Gastroesophageal sphincter (tissue), 4 donors: Measurements from ENCODE around the gene DAP. TPM values are rescaled to one million over a fixed set of nuclear protein-coding genes. Genes with fewer than 3 reads are reported as not detected.

Experiments used
- ATAC-seq: fragments of 150-250 bp; one replicate; pipeline ENCODE4 v1.9.1; 2016; ENCODE audit warnings: mild to moderate bottlenecking, moderate library complexity
- H3K27ac ChIP-seq, 4 donors: fragments of 200-600 bp; sonication (generic) in 3 of 4; 1 replicate in 3 of 4; 2 replicates in 1 of 4; pipeline ENCODE4 v1.5.1; 2016 to 2019
- H3K27me3 ChIP-seq: fragments of 200-600 bp; sonication (generic); one replicate; pipeline ENCODE4 v1.5.1; 2019
- H3K36me3 ChIP-seq, 2 donors: fragments of 200-600 bp; sonication (generic); one replicate each; pipeline ENCODE4 v1.5.1; 2019; ENCODE audit warnings: control low read depth in 1 of 2
- H3K4me1 ChIP-seq, 3 donors: fragments of 200-600 bp; sonication (generic); 1 replicate in 2 of 3; 2 replicates in 1 of 3; pipeline ENCODE4 v1.5.1; 2016 to 2019; ENCODE audit warnings: control low read depth in 2 of 3
- H3K4me3 ChIP-seq, 2 donors: fragments of 200-600 bp; sonication (generic); one replicate each; pipeline ENCODE4 v1.5.1; 2019; ENCODE audit warnings: mild to moderate bottlenecking in 1 of 2, moderate library complexity in 1 of 2
- H3K9me3 ChIP-seq, 3 donors: fragments of 200-600 bp; sonication (generic); one replicate each; pipeline ENCODE4 v1.5.1; 2017 to 2019; ENCODE audit warnings: control low read depth in 2 of 3
- EP300 ChIP-seq: sonication (generic); formaldehyde crosslinking; IDR thresholded peaks from one replicate; pipeline ENCODE4 v1.6.1; 2017; ENCODE audit warnings: antibody characterized with exemption, mild to moderate bottlenecking
- POLR2A ChIP-seq, 2 donors: fragments of 450-650 bp; IDR thresholded peaks; one replicate each; pipeline ENCODE4 v1.6.1; 2017; ENCODE audit warnings: antibody characterized with exemption in 2 of 2, mild to moderate bottlenecking in 2 of 2, moderate library complexity in 1 of 2
- POLR2AphosphoS5 ChIP-seq: sonication (generic); formaldehyde crosslinking; IDR thresholded peaks from one replicate; pipeline ENCODE4 v1.6.1; 2017; ENCODE audit warnings: antibody characterized with exemption
- WGBS, 2 donors: methylation state at CpG; one replicate each; pipeline ENCODE4 v1.1.5; 2018; ENCODE audit warnings: low coverage in 1 of 2; 5-methylcytosine and 5-hydroxymethylcytosine counted together
- total RNA-seq, 4 donors: library from RNA; depleted of rRNA; stranded (reverse); fragments of >200 nt; gene quantifications; one replicate each; pipeline ENCODE4 v1.1.0, GENCODE V29; 2016
- TF ChIP-seq, protein P1 (sequence below), 4 experiments: fragments of 200-600 bp in 2 of 4; fragments of 450-650 bp in 2 of 4; sonication (generic) in 1 of 4; IDR thresholded peaks; one replicate each; pipeline ENCODE4 v1.5.1; 2017 to 2019; ENCODE audit warnings: antibody characterized with exemption in 4 of 4, mild to moderate bottlenecking in 2 of 4, moderate library complexity in 2 of 4

Gene DAP
- total RNA-seq, 4 donors from 2014 or later = 21.8 to 41.9 (median 36.0) TPM

DNA sequence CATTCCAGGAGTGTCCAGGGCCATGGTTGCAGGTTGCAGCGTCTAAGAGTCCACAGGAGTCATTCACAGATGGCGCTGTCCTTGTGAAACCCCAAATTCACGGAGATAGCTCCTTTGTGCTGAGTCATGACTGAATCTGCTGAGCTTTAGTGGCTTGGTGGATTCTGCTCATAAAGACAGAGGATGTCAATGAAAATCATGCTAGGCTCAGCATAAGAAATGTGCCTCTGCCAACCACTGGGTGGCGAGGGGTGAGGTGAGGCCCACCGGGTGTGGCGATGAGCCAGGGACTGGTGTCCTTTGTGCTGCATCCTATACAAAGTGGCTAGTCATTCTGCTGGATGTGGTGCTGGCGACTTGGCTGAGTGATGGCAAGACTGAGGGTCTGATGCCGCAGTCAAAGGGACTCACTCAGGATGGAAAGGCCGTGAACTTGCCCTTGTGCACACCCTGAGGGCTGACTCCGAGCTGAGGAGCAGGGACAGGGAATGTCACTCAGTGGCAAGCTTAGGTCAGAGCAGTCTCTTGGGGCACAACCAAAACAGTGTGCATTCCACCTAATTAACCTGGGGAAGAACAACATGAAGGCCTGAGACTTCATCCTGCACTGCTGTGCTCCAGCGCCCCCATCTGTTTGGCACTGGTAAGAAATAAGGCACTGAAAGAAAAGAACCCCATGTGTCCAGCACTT lies 71.5 kb downstream of the DAP start:
- Histone ChIP-seq H3K27ac (no peak overlapping the region), H3K36me3 (peaks cover 0 to 4% of the 10 kb centered on the region in 2 donors), H3K27me3 (no peaks in the 10 kb centered on the region), H3K4me1 (peaks cover 0 to 2% (median 0%) of the 10 kb centered on the region in 3 donors), H3K4me3 (no peak overlapping the region), H3K9me3 (no peaks in the 10 kb centered on the region)
- WGBS, 2 donors = 72 to 90% methylated on average over 2 to 3 of the region's 11 CpGs
- TF ChIP-seq, protein P1, sequence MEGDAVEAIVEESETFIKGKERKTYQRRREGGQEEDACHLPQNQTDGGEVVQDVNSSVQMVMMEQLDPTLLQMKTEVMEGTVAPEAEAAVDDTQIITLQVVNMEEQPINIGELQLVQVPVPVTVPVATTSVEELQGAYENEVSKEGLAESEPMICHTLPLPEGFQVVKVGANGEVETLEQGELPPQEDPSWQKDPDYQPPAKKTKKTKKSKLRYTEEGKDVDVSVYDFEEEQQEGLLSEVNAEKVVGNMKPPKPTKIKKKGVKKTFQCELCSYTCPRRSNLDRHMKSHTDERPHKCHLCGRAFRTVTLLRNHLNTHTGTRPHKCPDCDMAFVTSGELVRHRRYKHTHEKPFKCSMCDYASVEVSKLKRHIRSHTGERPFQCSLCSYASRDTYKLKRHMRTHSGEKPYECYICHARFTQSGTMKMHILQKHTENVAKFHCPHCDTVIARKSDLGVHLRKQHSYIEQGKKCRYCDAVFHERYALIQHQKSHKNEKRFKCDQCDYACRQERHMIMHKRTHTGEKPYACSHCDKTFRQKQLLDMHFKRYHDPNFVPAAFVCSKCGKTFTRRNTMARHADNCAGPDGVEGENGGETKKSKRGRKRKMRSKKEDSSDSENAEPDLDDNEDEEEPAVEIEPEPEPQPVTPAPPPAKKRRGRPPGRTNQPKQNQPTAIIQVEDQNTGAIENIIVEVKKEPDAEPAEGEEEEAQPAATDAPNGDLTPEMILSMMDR (IDR thresholded peaks at IDR 0.05) = no peak
- TF ChIP-seq POLR2AphosphoS5 = no peak
- no peak for TF ChIP-seq EP300
- TF ChIP-seq POLR2A (IDR thresholded peaks at IDR 0.05) = no peak
- ATAC-seq = no peak

DNA sequence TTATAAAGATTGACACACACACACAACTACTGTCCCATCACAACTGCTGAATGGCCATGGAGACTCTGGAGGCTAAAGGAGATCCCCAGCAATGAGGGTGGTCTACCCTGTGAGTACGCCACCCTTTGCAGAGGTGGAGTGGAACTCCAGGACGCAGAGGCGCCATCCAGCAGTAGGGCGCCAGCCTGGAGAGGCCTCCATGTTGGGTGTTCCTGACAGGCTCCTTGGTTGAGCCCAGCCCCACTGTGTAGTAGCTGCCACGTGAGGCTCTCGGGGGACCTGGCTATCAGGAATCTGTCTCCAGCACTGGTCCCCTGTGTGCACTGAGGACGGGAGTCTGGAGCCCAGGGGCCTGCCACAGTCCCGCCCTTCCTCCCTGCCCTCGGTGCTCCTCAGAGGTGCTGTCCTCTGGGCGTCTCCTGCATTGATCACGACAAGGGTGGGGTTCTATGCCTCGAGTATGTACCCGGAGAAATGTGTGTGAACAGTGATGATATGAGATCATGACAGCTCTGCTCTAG lies 72.3 kb downstream of the DAP start:
- H3K4me1 ChIP-seq = no peaks in the 10 kb centered on the region
- peaks cover 0 to 4% of the 10 kb centered on the region in 2 donors for H3K36me3 ChIP-seq
- no peaks in the 10 kb centered on the region for H3K9me3 ChIP-seq
- H3K27ac ChIP-seq = no peak overlapping the region
- TF ChIP-seq POLR2A (IDR thresholded peaks at IDR 0.05) = no peak
- no peak for TF ChIP-seq POLR2AphosphoS5
- TF ChIP-seq, protein P1 (IDR thresholded peaks at IDR 0.05) = no peak
- no peak for TF ChIP-seq EP300
- no peaks in the 10 kb centered on the region for H3K27me3 ChIP-seq
- no peak overlapping the region for H3K4me3 ChIP-seq
- no peak for ATAC-seq
- 92 to 95% methylated on average over 3 to 4 of the region's 13 CpGs for WGBS, 2 donors

DNA sequence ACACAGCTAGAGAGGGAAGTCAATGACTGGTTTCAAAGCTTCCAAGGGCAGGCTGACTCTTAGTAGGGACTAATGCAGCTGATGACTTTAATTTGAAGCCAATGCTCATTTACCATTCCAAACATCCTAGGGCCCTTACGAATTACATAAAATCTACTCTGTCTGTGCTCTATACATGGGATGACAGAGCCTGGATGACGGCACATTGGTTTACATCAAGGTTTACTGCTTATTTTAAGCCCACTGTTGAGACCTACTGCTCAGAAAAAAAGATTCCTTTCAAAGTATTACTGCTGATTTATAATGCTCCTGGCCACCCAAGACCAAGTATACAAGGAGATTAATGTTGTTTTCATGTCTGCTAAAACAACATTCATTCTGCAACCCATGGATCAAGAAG lies 74.1 kb downstream of the DAP start:
- H3K4me1 ChIP-seq = no peaks in the 10 kb centered on the region
- ATAC-seq = no peak
- no peaks in the 10 kb centered on the region for H3K27me3 ChIP-seq
- H3K4me3 ChIP-seq = no peak overlapping the region
- peaks cover 0 to 23% of the 10 kb centered on the region in 2 donors for H3K36me3 ChIP-seq
- no peak overlapping the region for H3K27ac ChIP-seq
- WGBS, 2 donors = 85 to 93% methylated on average over 2 of the region's 2 CpGs
- no peak for TF ChIP-seq POLR2A (IDR thresholded peaks at IDR 0.05)
- TF ChIP-seq EP300 = no peak
- TF ChIP-seq, protein P1 (IDR thresholded peaks at IDR 0.05) = no peak
- no peak for TF ChIP-seq POLR2AphosphoS5
- H3K9me3 ChIP-seq = no peaks in the 10 kb centered on the region

DNA sequence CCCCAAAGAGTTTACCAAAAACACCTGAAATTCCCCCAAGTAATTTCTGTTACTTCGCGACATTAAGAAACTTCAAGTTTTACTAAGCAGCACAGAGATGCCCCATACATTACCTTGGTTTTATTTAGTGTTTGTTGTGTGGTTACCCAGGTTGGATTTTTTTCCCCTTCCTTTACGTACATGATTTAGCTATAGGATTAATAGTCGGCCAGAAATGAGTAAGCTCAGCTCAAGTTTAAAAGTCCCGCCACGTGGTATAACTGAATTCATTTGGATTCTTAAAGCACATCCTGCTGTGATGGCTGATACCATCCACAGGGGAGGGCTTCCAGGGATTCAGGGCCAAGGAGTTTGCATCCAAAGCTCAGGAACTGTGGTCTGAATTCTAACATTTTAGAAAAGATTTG lies 75.9 kb downstream of the DAP start:
- Histone ChIP-seq H3K36me3 (peaks cover 0 to 40% of the 10 kb centered on the region in 2 donors), H3K27me3 (no peaks in the 10 kb centered on the region), H3K4me3 (no peak overlapping the region), H3K4me1 (no peaks in the 10 kb centered on the region), H3K27ac (no peak overlapping the region), H3K9me3 (no peaks in the 10 kb centered on the region)
- no peak for ATAC-seq
- WGBS, 2 donors = 61% methylated on average over 3 of the region's 6 CpGs; no CpG with 5 or more reads in 1 of the 2 donors
- TF ChIP-seq EP300 = no peak
- TF ChIP-seq, protein P1 (IDR thresholded peaks at IDR 0.05) = no peak
- no peak for TF ChIP-seq POLR2A (IDR thresholded peaks at IDR 0.05)
- TF ChIP-seq POLR2AphosphoS5 = no peak
